H1 (cell line): ENCODE results near the gene LAMTOR3. TPM values are rescaled to one million over a fixed set of nuclear protein-coding genes. Genes with fewer than 3 reads are reported as not detected.

Experiments
- CTCF ChIA-PET: fragments of 300-600 bp; sonication (Branson Sonifier 250); formaldehyde crosslinking; loops from one replicate; lab custom pipeline; 2021; ENCODE audit not compliant: partially characterized antibody; lab: Charles Lee
- POLR2A ChIA-PET: fragments of 300-600 bp; sonication (Branson Sonifier 250); formaldehyde crosslinking; loops from one replicate; lab custom pipeline; 2021; ENCODE audit warnings: inconsistent platforms; ENCODE audit not compliant: partially characterized antibody; lab: Charles Lee
- DNase-seq, 2 experiments: peaks; one replicate each; pipeline versions ENCODE4 v3.0.0 to v3.0.0-alpha.2; 2010 to 2022; ENCODE audit warnings: low spot score in 2 of 2, low read depth in 1 of 2, mixed read lengths in 1 of 2
- FAIRE-seq: peaks from 2 replicates; lab custom pipeline; 2011; peaks lifted over from hg19 to GRCh38; lab: Jason Lieb, UNC
- H2AFZ ChIP-seq: 2 replicates; pipeline ENCODE4 v1.8.1; 2012; ENCODE audit warnings: low read length, inconsistent platforms
- H2AK5ac ChIP-seq: 2 replicates; pipeline ENCODE4 v1.6.1; 2013; ENCODE audit warnings: low read depth, low read length
- H2BK120ac ChIP-seq: replicated peaks from 2 replicates; pipeline ENCODE3; 2013; ENCODE audit warnings: low read depth, low read length, inconsistent platforms
- H2BK12ac ChIP-seq: 2 replicates; pipeline ENCODE4 v1.6.1; 2013; ENCODE audit warnings: low read depth, low read length
- H2BK15ac ChIP-seq: 2 replicates; pipeline ENCODE4 v1.6.1; 2013; ENCODE audit warnings: low read length
- H2BK20ac ChIP-seq: 2 replicates; pipeline ENCODE4 v1.6.1; 2013; ENCODE audit warnings: low read length
- H2BK5ac ChIP-seq: 2 replicates; pipeline ENCODE4 v1.6.1; 2013; ENCODE audit warnings: low read depth, low read length
- H3K14ac ChIP-seq: 2 replicates; pipeline ENCODE4 v1.6.1; 2013; ENCODE audit warnings: inconsistent platforms; ENCODE audit not compliant: insufficient read length
- H3K18ac ChIP-seq: 2 replicates; pipeline ENCODE4 v1.6.1; 2013; ENCODE audit warnings: low read length; ENCODE audit errors: extremely low read depth
- H3K23ac ChIP-seq: 2 replicates; pipeline ENCODE4 v1.6.1; 2013; ENCODE audit warnings: inconsistent platforms; ENCODE audit not compliant: insufficient read length
- H3K23me2 ChIP-seq: 2 replicates; pipeline ENCODE4 v1.6.1; 2013; ENCODE audit warnings: low read depth, low read length
- H3K27ac ChIP-seq: 2 replicates; pipeline ENCODE4 v1.6.1; 2011; ENCODE audit warnings: low read depth, low read length, inconsistent platforms
- H3K27me3 ChIP-seq, 4 experiments: replicated peaks in 1 of 4; 1 replicate in 1 of 4; 2 replicates in 3 of 4; pipeline versions ENCODE4 v1.6.1 to v1.8.1; 2011 to 2013; ENCODE audit warnings: low read length in 3 of 4, mild to moderate bottlenecking in 3 of 4, inconsistent platforms in 2 of 4, mixed read lengths in 2 of 4, moderate library complexity in 1 of 4; ENCODE audit not compliant: control insufficient read depth in 3 of 4, insufficient read depth in 3 of 4; ENCODE audit errors: extremely low read depth in 1 of 4
- H3K36me3 ChIP-seq, 4 experiments: 2 replicates each; pipeline versions ENCODE4 v1.6.1 to v1.8.1; 2011 to 2013; ENCODE audit warnings: mild to moderate bottlenecking in 4 of 4, low read length in 3 of 4, moderate library complexity in 2 of 4, control low read depth in 1 of 4, inconsistent platforms in 1 of 4; ENCODE audit not compliant: insufficient read depth in 4 of 4, control insufficient read depth in 2 of 4
- H3K4ac ChIP-seq: replicated peaks from 2 replicates; pipeline ENCODE3; 2013; ENCODE audit warnings: low read length, low read depth, mixed read lengths, inconsistent platforms; ENCODE audit not compliant: insufficient read length
- H3K4me1 ChIP-seq, 4 experiments: replicated peaks in 1 of 4; 1 replicate in 1 of 4; 2 replicates in 3 of 4; pipeline versions ENCODE4 v1.6.1 to v1.8.1; 2011 to 2013; ENCODE audit warnings: low read length in 3 of 4, inconsistent platforms in 2 of 4, mixed read lengths in 1 of 4; ENCODE audit not compliant: insufficient read depth in 4 of 4, control insufficient read depth in 3 of 4
- H3K4me2 ChIP-seq, 2 experiments: 2 replicates each; pipeline versions ENCODE4 v1.6.1 to v1.8.1; 2011 to 2013; ENCODE audit warnings: low read depth in 2 of 2, low read length in 2 of 2, control low read depth in 1 of 2, inconsistent platforms in 1 of 2, mild to moderate bottlenecking in 1 of 2; ENCODE audit not compliant: insufficient read depth in 1 of 2
- H3K4me3 ChIP-seq, 4 experiments: fragments of 200-600, 300-600 bp in 1 of 4; sonication (generic), shearing (Covaris generic), sonication (Bioruptor Twin) in 1 of 4; 2 replicates each; pipeline versions ENCODE4 v1.5.1 to v1.8.1; 2011 to 2016; ENCODE audit warnings: low read length in 4 of 4, low read depth in 3 of 4, control low read depth in 2 of 4, inconsistent platforms in 2 of 4, mild to moderate bottlenecking in 2 of 4, mixed read lengths in 1 of 4, moderate library complexity in 1 of 4; ENCODE audit not compliant: insufficient read depth in 2 of 4; ENCODE audit errors: extremely low read depth in 1 of 4
- H3K56ac ChIP-seq: replicated peaks from 2 replicates; pipeline ENCODE3; 2013; ENCODE audit warnings: low read depth, mild to moderate bottlenecking, mixed read lengths, low read length, inconsistent platforms; ENCODE audit not compliant: insufficient read length
- H3K79me1 ChIP-seq: 2 replicates; pipeline ENCODE4 v1.6.1; 2013; ENCODE audit warnings: low read depth, low read length, control low read depth
- H3K79me2 ChIP-seq, 2 experiments: 2 replicates each; pipeline versions ENCODE4 v1.6.1 to v1.8.1; 2012 to 2013; ENCODE audit warnings: low read length in 2 of 2, mild to moderate bottlenecking in 2 of 2, inconsistent platforms in 1 of 2; ENCODE audit not compliant: insufficient read depth in 2 of 2, control insufficient read depth in 1 of 2
- H3K9ac ChIP-seq, 4 experiments: replicated peaks in 1 of 4; 1 replicate in 1 of 4; 2 replicates in 3 of 4; pipeline versions ENCODE4 v1.6.1 to v1.8.1; 2011 to 2013; ENCODE audit warnings: low read depth in 3 of 4, low read length in 3 of 4, control low read depth in 2 of 4, mild to moderate bottlenecking in 2 of 4, moderate library complexity in 2 of 4, inconsistent platforms in 1 of 4; ENCODE audit errors: extremely low read depth in 1 of 4
- H3K9me3 ChIP-seq, 2 experiments: 2 replicates each; pipeline versions ENCODE4 v1.6.1 to v1.8.1; 2012 to 2013; ENCODE audit warnings: mild to moderate bottlenecking in 2 of 2, moderate library complexity in 2 of 2, control low read depth in 1 of 2, inconsistent platforms in 1 of 2, low read depth in 1 of 2, low read length in 1 of 2, mixed read lengths in 1 of 2; ENCODE audit not compliant: insufficient read depth in 2 of 2
- H4K20me1 ChIP-seq, 2 experiments: replicated peaks in 1 of 2; 2 replicates each; pipeline versions ENCODE3 to v1.8.1; 2011 to 2013; ENCODE audit warnings: inconsistent platforms in 2 of 2, low read length in 2 of 2, mild to moderate bottlenecking in 1 of 2; ENCODE audit not compliant: insufficient read depth in 2 of 2, control insufficient read depth in 1 of 2
- H4K5ac ChIP-seq: 2 replicates; pipeline ENCODE4 v1.6.1; 2013; ENCODE audit warnings: low read length, low read depth, mixed read lengths, inconsistent platforms; ENCODE audit not compliant: insufficient read length
- H4K8ac ChIP-seq: 2 replicates; pipeline ENCODE4 v1.8.0; 2013; ENCODE audit warnings: mild to moderate bottlenecking, moderate library complexity, low read length, inconsistent platforms; ENCODE audit not compliant: insufficient read depth; ENCODE audit errors: extremely low read depth
- H4K91ac ChIP-seq: replicated peaks from 2 replicates; pipeline ENCODE3; 2013; ENCODE audit warnings: low read length, mixed read lengths, inconsistent platforms; ENCODE audit not compliant: insufficient read length
- ATF3 ChIP-seq: IDR thresholded peaks from 2 replicates; pipeline ENCODE4 v1.6.1; 2011; ENCODE audit warnings: low read depth, mild to moderate bottlenecking, low read length; ENCODE audit not compliant: insufficient read depth
- CEBPB ChIP-seq: IDR thresholded peaks from 2 replicates; pipeline ENCODE4 v1.6.1; 2012; ENCODE audit warnings: low read depth, low read length
- JUN ChIP-seq: IDR thresholded peaks from 2 replicates; pipeline ENCODE4 v1.6.1; 2011; ENCODE audit warnings: low read depth, mild to moderate bottlenecking, improper control_type of control experiment, low read length
- KDM5A ChIP-seq: fragments of 200-600 bp; IDR thresholded peaks from 2 replicates; pipeline ENCODE4 v1.7.1; 2012; ENCODE audit warnings: mild to moderate bottlenecking, low read length, inconsistent platforms, mixed read lengths
- NRF1 ChIP-seq: IDR thresholded peaks from 2 replicates; pipeline ENCODE4 v1.6.1; 2011; ENCODE audit warnings: mild to moderate bottlenecking, low read depth, low read length, improper control_type of control experiment
- PHF8 ChIP-seq: fragments of 200-600 bp; sonication (generic); conservative IDR thresholded peaks from 2 replicates; pipeline ENCODE4 v1.7.1; 2012; ENCODE audit warnings: low read depth, mild to moderate bottlenecking, inconsistent platforms, low read length, moderate library complexity
- POLR2A ChIP-seq, 2 experiments: IDR thresholded peaks; 1 replicate in 1 of 2; 2 replicates in 1 of 2; pipeline ENCODE4 v1.6.1; 2011; ENCODE audit warnings: low read depth in 2 of 2, low read length in 2 of 2, mild to moderate bottlenecking in 2 of 2; ENCODE audit errors: control extremely low read depth in 1 of 2
- POLR2AphosphoS5 ChIP-seq: IDR thresholded peaks from 2 replicates; pipeline ENCODE4 v1.6.1; 2011; ENCODE audit warnings: low read depth, low read length
- SAP30 ChIP-seq: fragments of 300-600 bp; sonication (generic); IDR thresholded peaks from 2 replicates; pipeline ENCODE4 v1.7.1; 2012; ENCODE audit warnings: low read length, moderate library complexity, mild to moderate bottlenecking, inconsistent platforms; ENCODE audit not compliant: insufficient read depth, insufficient replicate concordance
- SP2 ChIP-seq: IDR thresholded peaks from 2 replicates; pipeline ENCODE4 v1.6.1; 2012; ENCODE audit warnings: mild to moderate bottlenecking, low read length, inconsistent platforms
- SRF ChIP-seq: IDR thresholded peaks from 2 replicates; pipeline ENCODE4 v1.6.1; 2011; ENCODE audit warnings: mild to moderate bottlenecking, low read depth, low read length, moderate library complexity
- WGBS, 2 experiments: shearing (Covaris generic) in 1 of 2; methylation state at CpG; one replicate each; pipeline versions ENCODE4 v1.1.6 to v1.1.7; 2013 to 2015; ENCODE audit warnings: low lambda C conversion rate in 2 of 2, mixed read lengths in 2 of 2, inconsistent platforms in 1 of 2, low coverage in 1 of 2, missing lambda C conversion rate in 1 of 2; ENCODE audit not compliant: insufficient replicate concordance in 2 of 2, insufficient coverage in 1 of 2, insufficient read length in 1 of 2; ENCODE audit errors: extremely low coverage in 1 of 2, missing lambda C conversion rate in 1 of 2; 5-methylcytosine and 5-hydroxymethylcytosine counted together
- polyA plus RNA-seq, 7 experiments: library from polyadenylated mRNA; depleted of rRNA in 3 of 7; stranded (reverse) in 5 of 7; unstranded in 2 of 7; fragments of >200 nt in 5 of 7; fragments of 200-250 nt in 2 of 7; gene quantifications; 1 replicate in 5 of 7; 2 replicates in 1 of 7; 4 replicates in 1 of 7; pipeline versions ENCODE4 v1.2.1 to v1.2.3, GENCODE V29; 2011 to 2013; ENCODE audit warnings: missing spikeins in 2 of 7, mixed read lengths in 2 of 7
- total RNA-seq: library from RNA; stranded (reverse); fragmentation: NEBNext Ultra II Directional; extraction: Animal tissue kit (Norgen Biotek cat#: 25700); gene quantifications from 2 replicates; pipeline ENCODE4 v1.2.1, GENCODE V29; 2021

The LAMTOR3 gene
- total and polyA plus RNA-seq, 2 of the 8 experiments (the other 6 are each of a cell fraction or from before 2014, with no cell fraction given): 25.1 to 34.4 TPM

GRCh38 chr4:99833756-99834155 lies 60.5 kb downstream of the LAMTOR3 start:
- Histone ChIP-seq H3K23ac (no peak overlapping the region), H3K4me2 (no peak overlapping the region), H3K9me3 (no peaks in the 10 kb centered on the region), H3K36me3 (no peaks in the 10 kb centered on the region), H2AK5ac (no peak overlapping the region), H3K23me2 (no peaks in the 10 kb centered on the region), H3K56ac (no peak overlapping the region), H3K4ac (no peak overlapping the region), H4K5ac (no peak overlapping the region), H2BK12ac (no peak overlapping the region), H3K14ac (no peak overlapping the region), H2BK20ac (no peak overlapping the region), H3K27ac (no peak overlapping the region), H2BK120ac (no peak overlapping the region), H3K79me1 (no peaks in the 10 kb centered on the region), H4K91ac (no peak overlapping the region), H3K18ac (no peak overlapping the region), H3K4me1 (no peaks in the 10 kb centered on the region), H2BK5ac (no peak overlapping the region), H3K27me3 (no peaks in the 10 kb centered on the region), H3K79me2 (no peaks in the 10 kb centered on the region), H2AFZ (no peak overlapping the region), H4K20me1 (no peaks in the 10 kb centered on the region), H4K8ac (no peak overlapping the region), H2BK15ac (no peak overlapping the region), H3K9ac (no peak overlapping the region), H3K4me3 (no peak overlapping the region)
- POLR2A ChIA-PET: no interaction called here
- no peak for DNase-seq
- TF ChIP-seq ATF3 (no peak), SRF (no peak), SAP30 (no peak), PHF8 (no peak), SP2 (no peak), KDM5A (no peak), JUN (no peak), NRF1 (no peak), CEBPB (no peak), POLR2A (IDR thresholded peaks at IDR 0.05; ENCODE audit: control extremely low read depth in 1 of 2, low read depth in 2 of 2, low read length in 2 of 2) (no peak), POLR2AphosphoS5 (no peak)
- CTCF ChIA-PET: interaction anchor here (1.6 kb wide), 1 partner anchor 19 kb away, joined by 4 read pairs; no protein-coding TSS in a partner anchor
- 93% methylated on average over 5 of the region's 5 CpGs; no CpG with 5 or more reads in 1 of the 2 experiments for WGBS, 2 experiments
- FAIRE-seq: no peak
